Esophagus squamous epithelium (tissue), 5 donors: ENCODE measurements around the gene ZNF638. TPM values are rescaled to one million over a fixed set of nuclear protein-coding genes. Genes with fewer than 3 reads are reported as not detected.

Source experiments
- DNase-seq: peaks from one replicate; lab custom pipeline; 2025; lab: John Stamatoyannopoulos, UW
- H3K27ac ChIP-seq, 4 donors: fragments of 200-600 bp; sonication (generic); one replicate each; pipeline ENCODE4 v1.5.1; 2016 to 2019; ENCODE audit warnings: mild to moderate bottlenecking in 1 of 4
- H3K27me3 ChIP-seq, 4 donors: fragments of 200-600 bp; sonication (generic); 1 replicate in 3 of 4; 2 replicates in 1 of 4; pipeline versions ENCODE4 v1.5.1 to v1.6.0; 2017 to 2021; ENCODE audit warnings: antibody characterized with exemption in 1 of 4
- H3K36me3 ChIP-seq, 3 donors: fragments of 200-600 bp; sonication (generic); one replicate each; pipeline ENCODE4 v1.5.1; 2016 to 2019
- H3K4me1 ChIP-seq, 3 donors: fragments of 200-600 bp; sonication (generic); one replicate each; pipeline ENCODE4 v1.5.1; 2017 to 2019
- H3K4me3 ChIP-seq, 4 donors: fragments of 200-600 bp; sonication (generic); 1 replicate in 3 of 4; 2 replicates in 1 of 4; pipeline ENCODE4 v1.5.1; 2016 to 2019; ENCODE audit warnings: mild to moderate bottlenecking in 2 of 4, moderate library complexity in 1 of 4
- H3K9me3 ChIP-seq, 3 donors: fragments of 200-600 bp; sonication (generic); one replicate each; pipeline ENCODE4 v1.5.1; 2016 to 2019
- CTCF ChIP-seq, 6 experiments: fragments of 450-650 bp in 4 of 6; fragments of 200-600 bp in 2 of 6; sonication (generic) in 2 of 6; IDR thresholded peaks; one replicate each; pipeline ENCODE4 v1.5.1; 2016 to 2019; ENCODE audit warnings: antibody characterized with exemption in 6 of 6, mild to moderate bottlenecking in 4 of 6, moderate library complexity in 4 of 6
- POLR2A ChIP-seq, 4 donors: fragments of 450-650 bp; IDR thresholded peaks; one replicate each; pipeline ENCODE4 v1.6.1; 2017; ENCODE audit warnings: antibody characterized with exemption in 4 of 4, mild to moderate bottlenecking in 4 of 4, moderate library complexity in 3 of 4
- WGBS, 2 donors: methylation state at CpG; one replicate each; pipeline ENCODE4 v1.1.5; 2018; 5-methylcytosine and 5-hydroxymethylcytosine counted together
- intact Hi-C: fragments of 100-400 bp; cut with DNase I; formaldehyde crosslinking; loops from one replicate; pipeline ENCODE4 v1.15.0; 2022
- total RNA-seq, 4 donors: library from RNA; depleted of rRNA; stranded (reverse); fragments of >200 nt; gene quantifications; one replicate each; pipeline ENCODE4 v1.1.0, GENCODE V29; 2016
- donor health status: DM: yes; HTN: yes; CAD: no.

ZNF638 gene
- total RNA-seq, 4 donors from 2014 or later: 67.3 to 133 (median 79.2) TPM

GRCh38 chr2:71419145-71419544 is 87.6 kb downstream of the ZNF638 start:
- intact Hi-C loops: no loop called here

GRCh38 chr2:71419976-71420375 is 88.4 kb downstream of the ZNF638 start:
- WGBS, 2 donors: 43 to 74% methylated on average over 1 of the region's 1 CpG
- H3K4me3 ChIP-seq: no peak overlapping the region
- H3K9me3 ChIP-seq: no peaks in the 10 kb centered on the region
- H3K27me3 ChIP-seq: no peaks in the 10 kb centered on the region
- TF ChIP-seq POLR2A (IDR thresholded peaks at IDR 0.05) (no peak), CTCF (IDR thresholded peaks at IDR 0.05) (no peak)
- H3K36me3 ChIP-seq: peaks cover 4 to 30% (median 8%) of the 10 kb centered on the region in 3 donors
- H3K27ac ChIP-seq: no peak overlapping the region
- H3K4me1 ChIP-seq: peaks cover 0 to 16% (median 8%) of the 10 kb centered on the region in 3 donors
- no peak for DNase-seq
- intact Hi-C loops: no loop called here

More at GRCh38 chr2:71419145-71419544, 87.6 kb downstream of the ZNF638 start:
- Histone ChIP-seq H3K4me3 (no peak overlapping the region), H3K27me3 (no peaks in the 10 kb centered on the region), H3K36me3 (peaks cover 4 to 21% (median 8%) of the 10 kb centered on the region in 3 donors), H3K9me3 (no peaks in the 10 kb centered on the region), H3K4me1 (peaks cover 0 to 16% (median 8%) of the 10 kb centered on the region in 3 donors), H3K27ac (no peak overlapping the region)
- WGBS, 2 donors: 91 to 93% methylated on average over 4 of the region's 4 CpGs
- DNase-seq: no peak
- TF ChIP-seq CTCF (IDR thresholded peaks at IDR 0.05): no peak
- TF ChIP-seq POLR2A (IDR thresholded peaks at IDR 0.05): no peak

- Histone ChIP-seq H3K27me3 (no peaks in the 10 kb centered on the region), H3K36me3 (peaks cover 5 to 57% (median 8%) of the 10 kb centered on the region in 3 donors), H3K9me3 (no peaks in the 10 kb centered on the region), H3K4me3 (no peak overlapping the region), H3K4me1 (peaks cover 0 to 11% (median 4%) of the 10 kb centered on the region in 3 donors), H3K27ac (no peak overlapping the region)
- no peak for DNase-seq
- TF ChIP-seq CTCF (IDR thresholded peaks at IDR 0.05) (no peak), POLR2A (IDR thresholded peaks at IDR 0.05) (no peak)
- intact Hi-C loops: no loop called here
- 74 to 88% methylated on average over 2 of the region's 2 CpGs for WGBS, 2 donors
Measured at GRCh38 chr2:71422786-71423185, 91.2 kb downstream of the ZNF638 start.

- DNase-seq: no peak
- Histone ChIP-seq H3K4me1 (peaks cover 0 to 6% (median 4%) of the 10 kb centered on the region in 3 donors), H3K27ac (no peak overlapping the region), H3K36me3 (peaks cover 7 to 68% (median 8%) of the 10 kb centered on the region in 3 donors), H3K27me3 (no peaks in the 10 kb centered on the region), H3K4me3 (no peak overlapping the region), H3K9me3 (no peaks in the 10 kb centered on the region)
- WGBS, 2 donors: 85 to 88% methylated on average over 3 of the region's 3 CpGs
- TF ChIP-seq POLR2A (IDR thresholded peaks at IDR 0.05) (no peak), CTCF (IDR thresholded peaks at IDR 0.05) (no peak)
- intact Hi-C loops: no loop called here
Measured at GRCh38 chr2:71423817-71424420, 92.3 kb downstream of the ZNF638 start.

GRCh38 chr2:71426721-71427120 is 95.1 kb downstream of the ZNF638 start:
- peaks cover 7 to 93% (median 15%) of the 10 kb centered on the region in 3 donors for H3K36me3 ChIP-seq
- TF ChIP-seq CTCF (IDR thresholded peaks at IDR 0.05): no peak
- TF ChIP-seq POLR2A (IDR thresholded peaks at IDR 0.05): no peak
- H3K27me3 ChIP-seq: no peaks in the 10 kb centered on the region
- H3K4me3 ChIP-seq: no peak overlapping the region
- no peak overlapping the region for H3K27ac ChIP-seq
- no peaks in the 10 kb centered on the region for H3K9me3 ChIP-seq
- no peak for DNase-seq
- H3K4me1 ChIP-seq: peaks cover 0 to 6% (median 4%) of the 10 kb centered on the region in 3 donors
- intact Hi-C loops: no loop called here
- 83 to 93% methylated on average over 2 of the region's 2 CpGs for whole genome bisulfite sequencing, 2 donors
